Mesangial cell (primary cell): Measurements from ENCODE around the gene PLA2G3. TPM values are rescaled to one million over a fixed set of nuclear protein-coding genes. Genes with fewer than 3 reads are reported as not detected.

Experiments used
- total RNA-seq: library from RNA; depleted of rRNA; stranded (reverse); fragments of >200 nt; gene quantifications from 2 replicates; pipeline ENCODE4 v1.2.3, GENCODE V29; 2015

PLA2G3 gene
- total RNA-seq = 0.13 and 0.16 TPM in 2 replicates

GRCh38 chr22:31139866-31140716, at the start of gene PLA2G3:
Gene PLA2G3 (minus strand): TSS chr22:31140508. CDS start chr22:31140354, 154 bp downstream.

GRCh38 chr22:31122532-31123291, 17.6 kb downstream of the PLA2G3 start, which contains the start of gene INPP5J:
Gene INPP5J (plus strand): TSS chr22:31122966. CDS start chr22:31123015, 49 bp downstream.

GRCh38 chr22:31107178-31107893, 33.0 kb downstream of the PLA2G3 start, which contains the start of gene SELENOM:
Gene SELENOM (minus strand): TSS chr22:31107568. CDS start chr22:31107505, 63 bp downstream.

Other genes with a start within 250 kb of the PLA2G3 start
- 17.5 and 19.9 TPM in 2 replicates for gene MORC2, start 171.7 kb downstream of the PLA2G3 start, total RNA-seq
- gene TUG1, start 171.2 kb downstream of the PLA2G3 start, total RNA-seq = 31.3 and 49.3 TPM in 2 replicates
- gene SMTN, start 59.2 kb downstream of the PLA2G3 start, total RNA-seq = 48.4 and 171 TPM in 2 replicates
- 96.8 and 123 TPM in 2 replicates for gene SELENOM, start 32.9 kb downstream of the PLA2G3 start, total RNA-seq
- 3.3 and 5.2 TPM in 2 replicates for gene INPP5J, start 17.5 kb downstream of the PLA2G3 start, total RNA-seq
- gene RNF185, start 19.7 kb upstream of the PLA2G3 start, total RNA-seq = 16.9 and 29.7 TPM in 2 replicates
- gene LIMK2, start 71.8 kb upstream of the PLA2G3 start, total RNA-seq = 32.3 and 107 TPM in 2 replicates
- 5.4 and 27.5 TPM in 2 replicates for gene PIK3IP1, start 152.0 kb upstream of the PLA2G3 start, total RNA-seq
- 24.9 and 34.9 TPM in 2 replicates for gene PATZ1, start 205.8 kb upstream of the PLA2G3 start, total RNA-seq